ENCODE measurements around the gene ARHGAP4.

Gene ARHGAP4

GRCh38 chrX:153925739-153926551 is at the start of gene ARHGAP4:
ARHGAP4 (minus strand) TSS chrX:153926264; CDS start chrX:153926202, 62 bp downstream.
- peak within 1 kb of the TSS; percentile 93 for H3K27ac ChIP-seq
- no peak for TF ChIP-seq ZFX (IDR thresholded peaks at IDR 0.05; ENCODE audit: borderline replicate concordance)
- no peak for TF ChIP-seq CTCF (IDR thresholded peaks at IDR 0.05)

- peak overlapping the region; percentile 97 for H3K27ac ChIP-seq
- TF ChIP-seq ZFX (IDR thresholded peaks at IDR 0.05; ENCODE audit: borderline replicate concordance), result no peak
- no peak for TF ChIP-seq CTCF (IDR thresholded peaks at IDR 0.05)
Observed at GRCh38 chrX:153974726-153975286, 48.7 kb upstream of the ARHGAP4 start.

- peak overlapping the region; percentile 97 for H3K27ac ChIP-seq
- TF ChIP-seq ZFX (IDR thresholded peaks at IDR 0.05; ENCODE audit: borderline replicate concordance), result no peak
- TF ChIP-seq CTCF (IDR thresholded peaks at IDR 0.05), result no peak
Observed at GRCh38 chrX:153974003-153974725, 48.1 kb upstream of the ARHGAP4 start.

- H3K27ac ChIP-seq, result peak overlapping the region; percentile 97
- TF ChIP-seq ZFX (IDR thresholded peaks at IDR 0.05; ENCODE audit: borderline replicate concordance), result no peak
- no peak for TF ChIP-seq CTCF (IDR thresholded peaks at IDR 0.05)
Observed at GRCh38 chrX:153973127-153974002, 47.3 kb upstream of the ARHGAP4 start.

GRCh38 chrX:153972368-153973126 is 46.5 kb upstream of the ARHGAP4 start, which contains the start of gene TMEM187:
TMEM187 (plus strand) TSS chrX:153972754; CDS start chrX:153982063, 9,309 bp downstream.
- peak within 1 kb of the TSS; percentile 97 for H3K27ac ChIP-seq
- TF ChIP-seq ZFX (IDR thresholded peaks at IDR 0.05; ENCODE audit: borderline replicate concordance) (no peak), CTCF (IDR thresholded peaks at IDR 0.05) (no peak)
